Measurements from ENCODE around the gene TTYH1. TPM values are rescaled to one million over a fixed set of nuclear protein-coding genes. Genes with fewer than 3 reads are reported as not detected.

TTYH1 gene
- total RNA-seq, 1 donor from 2014 or later = 1.5 TPM

DNA sequence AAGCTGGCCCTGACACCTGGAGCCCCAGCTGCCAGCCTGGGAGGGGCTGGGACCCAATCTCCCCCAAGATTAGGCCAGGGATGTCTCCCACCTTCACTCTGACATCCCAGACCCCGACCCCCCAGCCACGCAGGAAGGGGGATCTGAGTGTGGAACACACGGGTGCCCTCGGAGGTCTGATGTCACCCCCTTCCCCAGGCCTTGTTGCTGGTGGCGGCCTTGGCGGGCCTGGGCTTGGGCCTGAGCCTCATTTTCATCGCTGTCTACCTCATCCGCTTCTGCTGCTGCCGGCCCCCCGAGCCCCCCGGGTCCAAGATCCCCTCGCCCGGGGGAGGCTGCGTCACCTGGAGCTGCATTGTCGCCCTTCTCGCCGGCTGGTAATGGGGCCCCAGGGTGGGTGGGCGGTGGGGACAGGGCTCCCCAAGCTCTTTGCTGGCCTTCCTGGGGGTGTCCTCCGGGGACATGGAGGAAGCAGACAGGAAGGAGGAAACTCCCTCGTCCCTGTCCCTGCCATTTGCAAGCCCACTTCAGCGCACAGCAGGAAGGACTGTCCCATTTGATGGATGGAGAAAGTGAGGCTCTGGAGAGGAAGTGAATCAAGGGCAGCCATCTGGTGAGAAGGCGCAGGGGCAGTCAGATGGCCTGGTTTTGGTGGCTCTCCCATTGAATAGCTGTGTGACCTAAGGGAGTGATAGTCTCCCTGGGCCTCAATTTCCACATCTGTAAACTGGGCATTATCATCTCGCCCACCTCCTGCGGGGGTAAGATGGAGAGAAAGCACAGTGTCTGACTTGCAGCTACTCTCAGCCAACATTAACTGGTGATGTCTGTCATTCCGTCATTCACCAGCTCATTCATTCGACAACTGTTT, 3.9 kb downstream of the TTYH1 start:
- ATAC-seq (ENCODE audit: poor library complexity) = no peak

DNA sequence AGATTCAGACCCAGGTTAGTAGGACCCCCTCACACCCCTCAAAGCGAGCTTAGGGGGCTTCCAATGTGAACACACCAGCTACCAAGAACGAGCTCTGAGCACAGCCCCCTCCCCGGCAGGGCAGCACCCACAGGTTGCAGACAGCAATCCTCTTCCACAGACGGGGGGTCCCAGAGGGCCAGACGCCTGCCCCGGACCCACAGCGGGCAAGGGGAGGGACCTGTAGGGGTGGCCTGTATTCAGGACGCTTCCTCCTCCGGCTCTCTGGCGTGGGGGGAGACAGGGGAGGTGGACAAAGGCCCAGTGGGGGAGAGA, 4.8 kb downstream of the TTYH1 start:
- intact Hi-C loops (cut with DNase I) = no loop called here
- ATAC-seq (ENCODE audit: poor library complexity) (no peak), DNase-seq (no peak)

More for the DNA sequence above, 3.9 kb downstream of the TTYH1 start:
- intact Hi-C loops (cut with DNase I) = no loop called here
- DNase-seq = no peak

DNA sequence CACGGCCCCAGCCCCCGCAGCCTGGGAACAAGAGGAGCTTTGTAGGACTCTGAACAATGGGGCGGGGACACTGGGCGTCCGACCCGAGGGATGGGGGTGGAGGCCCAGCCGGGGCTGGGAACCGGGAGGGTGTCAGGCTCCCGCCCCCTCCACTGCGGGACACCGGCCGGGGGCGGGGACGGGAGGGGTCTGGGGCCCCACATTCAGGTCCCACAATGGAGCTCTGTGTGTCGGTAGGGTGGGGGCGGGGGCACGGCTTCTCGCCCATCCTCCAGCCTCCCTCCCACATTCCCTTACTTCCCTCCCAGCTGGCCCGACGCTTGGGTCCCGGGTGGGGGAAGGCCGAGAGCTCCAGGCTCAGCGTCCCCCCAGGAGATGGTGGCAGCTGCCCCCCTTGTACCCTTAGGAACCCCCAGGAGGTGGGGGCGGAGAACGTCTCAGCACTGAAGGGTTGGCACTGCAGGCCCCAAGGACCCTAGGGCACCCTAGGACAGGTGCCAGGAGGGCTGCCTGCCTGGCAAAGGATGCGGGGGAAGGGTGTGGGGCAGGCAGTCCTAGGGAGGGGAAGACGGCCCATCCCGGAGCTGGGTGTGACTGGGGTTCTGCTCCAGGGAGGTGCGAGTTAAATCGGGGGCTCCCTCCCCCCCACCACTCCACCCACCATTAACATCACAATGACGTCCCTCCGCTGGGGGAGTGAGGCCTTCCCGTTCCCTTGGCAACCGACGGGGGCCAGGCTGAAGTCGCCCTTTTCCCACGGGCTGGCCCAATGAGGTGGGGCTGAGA, 5.3 kb downstream of the TTYH1 start:
- peak; percentile 59 for ATAC-seq (ENCODE audit: poor library complexity)
- peak; percentile 56 for DNase-seq
- intact Hi-C loops (cut with DNase I) = no loop called here

DNA sequence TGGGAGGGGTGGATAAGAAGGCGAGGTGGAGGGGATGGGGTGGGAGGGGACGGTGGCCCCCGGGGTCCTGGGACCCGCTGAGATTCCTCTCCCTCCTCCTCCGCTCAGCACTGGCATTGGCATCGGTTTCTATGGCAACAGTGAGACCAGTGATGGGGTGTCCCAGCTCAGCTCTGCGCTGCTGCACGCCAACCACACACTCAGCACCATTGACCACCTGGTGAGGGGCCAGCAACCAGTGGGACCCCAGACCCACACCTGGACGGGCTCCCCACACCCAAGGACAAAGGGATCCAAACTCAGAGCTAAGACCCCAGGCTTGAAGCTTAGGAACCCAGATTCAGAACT, 5.9 kb downstream of the TTYH1 start:
- ATAC-seq (ENCODE audit: poor library complexity) = no peak
- intact Hi-C loops (cut with DNase I) = no loop called here

DNA sequence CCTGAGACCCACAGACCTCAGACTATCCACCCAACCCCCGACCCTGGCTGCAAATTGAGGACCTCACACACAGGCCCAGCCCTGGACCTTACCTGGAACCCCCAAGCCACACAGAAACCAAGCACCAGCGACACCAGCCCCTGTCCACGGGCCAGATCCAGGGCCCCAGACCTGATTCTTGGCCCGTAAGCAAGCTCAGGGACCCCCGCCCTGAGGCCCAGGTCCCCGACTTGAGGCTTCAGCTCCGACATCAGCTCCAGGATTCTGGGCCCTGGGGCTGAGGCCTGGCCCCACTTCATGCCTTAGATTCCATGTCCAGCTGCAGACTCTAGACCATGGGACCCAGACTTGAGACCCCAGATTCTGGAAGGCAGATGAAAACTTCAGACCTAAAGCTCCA, 6.3 kb downstream of the TTYH1 start:
- intact Hi-C loops (cut with DNase I) = no loop called here
- no peak for DNase-seq
- no peak for ATAC-seq (ENCODE audit: poor library complexity)

More for the DNA sequence above, 5.9 kb downstream of the TTYH1 start:
- DNase-seq = no peak

DNA sequence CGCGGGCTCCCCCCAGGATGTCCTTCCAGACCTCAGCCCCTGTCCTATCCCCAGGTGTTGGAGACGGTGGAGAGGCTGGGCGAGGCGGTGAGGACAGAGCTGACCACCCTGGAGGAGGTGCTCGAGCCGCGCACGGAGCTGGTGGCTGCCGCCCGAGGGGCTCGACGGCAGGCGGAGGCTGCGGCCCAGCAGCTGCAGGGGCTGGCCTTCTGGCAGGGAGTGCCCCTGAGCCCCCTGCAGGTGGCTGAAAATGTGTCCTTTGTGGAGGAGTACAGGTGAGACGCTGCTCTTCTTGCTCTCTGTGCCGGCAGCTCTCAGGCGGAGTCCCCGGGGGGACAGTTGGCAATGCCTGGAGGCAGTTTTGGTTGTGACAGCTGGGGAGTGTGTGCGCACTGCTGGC, 6.9 kb downstream of the TTYH1 start:
- ATAC-seq (ENCODE audit: poor library complexity) (no peak), DNase-seq (no peak)

DNA sequence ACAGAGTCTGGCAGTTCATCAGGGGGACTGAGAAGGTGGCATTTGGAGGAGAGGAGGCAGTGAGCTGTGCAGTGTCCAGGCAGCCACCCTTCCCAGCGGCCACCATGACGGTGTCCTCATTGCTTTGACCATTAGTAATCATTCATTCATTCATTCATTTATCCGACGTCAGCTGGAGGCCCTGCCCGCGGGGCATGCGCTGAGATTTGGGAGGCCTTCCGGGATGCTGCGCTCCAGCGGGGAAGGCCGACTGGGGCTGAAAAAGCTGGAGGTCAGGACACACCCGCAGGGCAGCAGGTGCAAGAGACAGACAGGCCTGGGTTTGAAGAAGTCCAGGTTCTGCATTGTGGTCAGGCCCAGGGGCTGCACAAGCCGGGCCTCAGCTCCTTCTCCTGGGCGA, 8.9 kb downstream of the TTYH1 start:
- DNase-seq (no peak), ATAC-seq (ENCODE audit: poor library complexity) (no peak)
- intact Hi-C loops (cut with DNase I) = no loop called here

More for the DNA sequence above, 6.9 kb downstream of the TTYH1 start:
- intact Hi-C loops (cut with DNase I) = no loop called here

DNA sequence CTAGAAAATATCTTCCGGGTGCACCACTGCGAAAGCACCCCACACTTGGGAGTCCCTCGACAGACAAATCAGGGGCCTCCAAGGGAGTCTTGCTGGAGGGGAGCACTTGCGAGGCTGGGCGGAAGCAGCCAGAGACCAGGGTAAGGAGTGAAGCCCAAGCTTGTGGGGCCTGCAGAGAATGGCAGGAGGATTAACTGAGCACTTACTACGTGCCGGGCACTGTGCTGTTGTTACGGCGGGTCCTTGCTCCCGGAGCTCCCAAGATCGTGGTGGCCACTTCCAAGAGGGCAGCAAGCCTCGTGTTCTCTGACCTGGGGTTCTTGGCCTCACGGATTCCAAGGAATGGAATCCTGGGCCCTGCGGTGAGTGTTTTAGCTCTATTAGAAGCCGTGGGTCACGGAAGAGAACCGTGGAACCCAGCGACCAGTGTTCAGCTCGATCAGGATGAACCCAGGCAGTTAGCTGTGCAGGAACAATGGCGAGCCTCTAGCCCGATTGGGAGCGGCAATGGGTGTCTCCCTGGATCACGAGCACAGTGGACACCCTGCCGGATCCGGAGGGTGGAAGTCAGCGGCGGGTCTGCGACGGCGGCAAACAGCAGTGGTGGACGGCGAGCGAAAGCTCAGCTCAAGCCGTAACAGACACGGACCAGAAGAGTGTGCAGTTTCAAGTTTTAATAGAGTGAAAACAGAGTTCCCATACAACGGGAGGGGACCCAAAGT, 9.6 kb downstream of the TTYH1 start:
- intact Hi-C loops (cut with DNase I) = no loop called here
- ATAC-seq (ENCODE audit: poor library complexity) (no peak), DNase-seq (no peak)

DNA sequence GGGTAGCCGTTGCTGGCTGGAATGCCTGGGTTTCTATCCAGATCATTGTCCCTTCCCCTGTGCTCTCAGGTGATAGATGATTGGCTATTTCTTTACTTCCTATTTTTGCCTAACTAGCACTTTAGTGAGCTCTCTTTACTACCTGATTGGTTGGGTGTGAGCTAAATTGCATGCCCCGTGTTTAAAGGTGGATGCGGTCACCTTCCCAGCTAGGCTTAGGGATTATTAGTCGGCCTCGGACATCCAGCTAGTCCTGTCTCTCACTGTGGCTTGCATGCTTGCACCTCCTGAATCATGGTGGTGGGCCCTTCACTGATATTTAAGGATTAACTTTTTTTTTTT, 10.1 kb downstream of the TTYH1 start:
- intact Hi-C loops (cut with DNase I) = no loop called here
- no peak for ATAC-seq (ENCODE audit: poor library complexity)
- no peak for DNase-seq

DNA sequence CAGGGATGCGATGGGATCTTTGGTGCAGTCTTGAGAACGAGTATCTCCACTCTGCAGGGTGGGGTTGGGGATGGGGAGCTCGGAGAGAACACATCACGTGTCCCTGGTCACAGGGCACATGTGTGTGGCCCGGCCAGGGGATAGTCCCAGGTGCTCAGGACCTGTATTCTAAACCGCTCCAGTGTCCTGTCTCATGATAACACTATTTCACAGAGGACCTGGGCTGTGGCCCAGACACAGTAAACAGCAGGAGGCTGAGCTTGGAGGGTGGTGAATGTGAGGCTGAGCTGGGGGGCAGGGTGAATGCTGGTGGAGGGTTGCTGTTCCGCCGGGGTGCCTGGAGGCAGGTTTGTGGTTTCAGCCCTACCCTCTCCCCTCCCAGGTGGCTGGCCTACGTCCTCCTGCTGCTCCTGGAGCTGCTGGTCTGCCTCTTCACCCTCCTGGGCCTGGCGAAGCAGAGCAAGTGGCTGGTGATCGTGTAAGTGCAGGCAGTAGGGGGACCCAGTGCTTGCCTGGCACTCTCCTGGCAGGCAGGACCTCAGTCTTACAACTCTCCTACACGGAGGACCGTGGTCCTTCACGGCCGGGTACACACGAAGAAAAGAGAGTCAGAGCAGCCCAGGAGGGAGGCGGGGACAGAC, 11.1 kb downstream of the TTYH1 start:
- no peak for ATAC-seq (ENCODE audit: poor library complexity)
- no peak for DNase-seq
- intact Hi-C loops (cut with DNase I) = no loop called here

DNA sequence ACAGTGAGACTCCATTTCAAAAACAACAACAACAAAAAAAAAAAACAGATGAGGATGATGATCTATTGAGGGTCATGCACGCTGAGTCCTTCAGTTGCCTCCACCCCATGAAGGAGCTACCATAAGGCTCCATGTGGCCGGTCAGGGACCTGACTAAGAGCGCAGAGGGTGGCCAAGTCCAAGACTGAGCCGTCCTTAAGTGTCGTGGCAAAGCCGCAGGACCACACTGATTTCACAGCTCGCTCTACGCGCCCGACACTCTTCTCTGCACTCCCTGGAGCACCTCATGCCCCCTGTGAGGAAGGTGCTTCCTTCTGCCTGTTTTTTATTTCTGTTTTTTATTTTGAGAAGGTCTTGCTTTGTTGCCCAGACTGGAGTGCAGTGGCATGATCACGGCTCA, 12.3 kb downstream of the TTYH1 start:
- intact Hi-C loops (cut with DNase I) = no loop called here
- DNase-seq (no peak), ATAC-seq (ENCODE audit: poor library complexity) (no peak)

DNA sequence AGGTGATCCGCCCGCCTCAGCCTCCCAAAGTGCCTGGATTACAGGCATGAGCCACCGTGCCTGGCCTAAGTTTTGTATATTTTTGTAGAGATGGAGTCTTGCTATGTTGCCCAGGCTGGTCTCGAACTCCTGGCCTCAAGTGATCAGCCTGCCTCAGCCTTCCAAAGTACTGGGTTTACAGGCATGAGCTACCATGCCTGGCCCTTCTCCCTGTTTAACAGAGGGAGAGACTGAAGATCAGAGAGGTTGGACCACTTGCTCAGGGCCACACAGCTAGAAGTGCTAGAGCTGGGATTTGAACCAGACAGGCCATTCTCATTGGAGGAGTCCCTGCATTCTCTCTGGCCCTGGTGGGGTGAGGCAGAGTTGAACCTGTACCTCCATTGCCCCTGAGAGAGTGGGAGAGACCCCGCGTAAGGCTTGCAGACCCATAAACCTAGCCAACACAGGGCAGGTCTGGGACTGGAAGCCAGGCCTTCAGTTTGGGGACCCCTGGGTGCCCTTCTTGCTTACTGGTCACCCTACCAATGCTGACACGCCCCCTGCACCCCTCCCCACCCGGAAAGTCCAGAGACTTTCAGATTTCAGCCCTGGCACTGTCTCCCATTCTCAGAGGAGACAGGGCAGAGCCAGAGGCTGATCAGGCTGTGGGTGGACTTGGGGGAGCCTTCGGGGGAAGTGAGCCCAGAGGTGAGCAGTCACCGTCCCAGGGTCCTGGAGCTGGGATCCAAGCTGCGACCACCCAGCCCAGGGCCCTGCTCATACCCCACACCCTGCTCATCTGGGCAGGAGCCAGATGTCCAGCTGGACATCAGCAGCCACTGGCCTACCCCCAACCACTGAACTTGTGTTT, 13.3 kb downstream of the TTYH1 start:
- ATAC-seq (ENCODE audit: poor library complexity) = no peak
- intact Hi-C loops (cut with DNase I) = no loop called here
- no peak for DNase-seq

DNA sequence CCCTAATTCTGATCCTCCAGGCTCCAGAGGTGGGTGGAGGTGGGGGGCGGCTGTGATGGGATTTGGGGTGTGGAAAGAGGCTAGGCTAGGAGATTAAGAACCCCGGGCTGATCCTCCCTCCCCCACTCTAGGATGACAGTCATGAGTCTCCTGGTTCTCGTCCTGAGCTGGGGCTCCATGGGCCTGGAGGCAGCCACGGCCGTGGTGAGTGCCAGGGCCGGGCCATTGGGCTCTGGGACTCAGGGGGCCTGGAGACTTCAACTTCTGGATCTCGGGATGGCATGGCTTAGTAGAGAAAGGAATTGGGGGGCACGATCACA, 13.9 kb downstream of the TTYH1 start:
- intact Hi-C loops (cut with DNase I) = no loop called here
- DNase-seq (no peak), ATAC-seq (ENCODE audit: poor library complexity) (no peak)

DNA sequence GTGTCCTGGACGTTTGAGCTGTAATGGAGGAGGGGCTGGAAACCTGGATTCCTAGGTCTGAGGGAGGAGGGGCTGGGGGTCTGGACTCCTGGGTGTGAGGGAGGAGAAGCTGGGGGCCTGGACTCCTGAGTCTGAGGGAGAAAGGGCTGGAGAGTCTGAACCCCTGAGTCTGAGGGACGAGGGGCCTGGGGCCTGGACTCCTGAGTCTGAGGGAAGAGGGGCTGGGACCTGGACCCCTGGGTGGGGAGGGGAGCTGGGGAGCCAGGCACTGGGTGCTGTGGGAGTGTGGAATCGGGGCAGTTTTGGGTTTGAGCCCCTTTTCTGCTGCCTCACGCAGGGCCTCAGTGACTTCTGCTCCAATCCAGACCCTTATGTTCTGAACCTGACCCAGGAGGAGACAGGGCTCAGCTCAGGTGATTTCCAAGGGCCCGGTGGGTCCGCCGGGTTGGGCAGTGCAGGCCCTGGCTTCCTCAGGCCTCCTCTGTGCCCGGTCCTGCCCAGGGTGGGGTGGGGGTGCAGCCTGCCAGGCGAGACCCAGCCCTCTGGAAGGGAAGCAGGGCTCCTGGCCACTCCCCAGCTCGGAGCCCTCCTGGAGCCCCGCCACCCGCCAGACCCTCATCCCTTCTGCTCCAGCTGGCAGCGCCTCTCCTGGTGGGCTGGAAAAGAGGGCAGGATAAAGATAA, 14.4 kb downstream of the TTYH1 start:
- ATAC-seq (ENCODE audit: poor library complexity) (no peak), DNase-seq (no peak)
- intact Hi-C loops (cut with DNase I) = no loop called here

DNA sequence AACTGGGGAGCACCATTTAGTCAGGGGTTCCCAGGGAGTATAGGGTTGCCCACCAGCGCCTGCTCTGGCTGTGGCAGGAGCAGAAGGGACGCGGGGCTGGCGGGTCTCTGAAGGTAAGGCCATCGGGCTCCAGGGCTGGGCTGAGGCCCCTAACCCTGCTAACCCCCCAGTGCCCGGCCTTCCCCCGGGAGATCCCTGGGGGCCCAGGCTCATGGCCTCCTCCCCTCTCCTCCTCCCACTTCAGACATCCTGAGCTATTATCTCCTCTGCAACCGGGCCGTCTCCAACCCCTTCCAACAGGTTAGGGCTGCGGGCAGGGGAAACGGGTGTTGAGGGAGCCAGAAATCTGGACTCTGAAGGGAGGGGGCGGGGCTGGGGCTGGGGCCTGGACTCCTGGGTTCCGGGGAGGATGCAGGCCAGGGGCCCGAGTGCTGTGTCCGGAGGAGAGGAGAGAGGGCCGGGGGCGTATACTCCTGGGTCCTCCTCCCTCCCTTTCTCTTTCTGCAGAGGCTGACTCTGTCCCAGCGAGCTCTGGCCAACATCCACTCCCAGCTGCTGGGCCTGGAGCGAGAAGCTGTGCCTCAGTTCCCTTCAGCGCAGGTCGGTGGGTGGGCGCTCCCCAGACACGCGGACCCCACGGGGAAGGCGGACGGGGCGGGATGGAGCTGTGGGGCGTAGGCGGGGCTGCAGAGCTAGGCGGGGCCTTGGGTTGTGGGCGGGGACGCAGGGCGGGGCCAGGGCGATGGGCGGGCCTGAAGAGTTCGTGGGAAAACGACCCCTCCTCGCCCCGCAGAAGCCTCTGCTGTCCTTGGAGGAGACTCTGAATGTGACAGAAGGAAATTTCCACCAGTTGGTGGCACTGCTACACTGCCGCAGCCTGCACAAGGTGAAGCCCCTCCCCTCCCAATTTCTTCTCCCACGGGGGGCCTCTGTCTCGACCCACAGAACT, 15.3 kb downstream of the TTYH1 start:
- DNase-seq = peak; percentile 56
- ATAC-seq (ENCODE audit: poor library complexity) = peak; percentile 67

DNA sequence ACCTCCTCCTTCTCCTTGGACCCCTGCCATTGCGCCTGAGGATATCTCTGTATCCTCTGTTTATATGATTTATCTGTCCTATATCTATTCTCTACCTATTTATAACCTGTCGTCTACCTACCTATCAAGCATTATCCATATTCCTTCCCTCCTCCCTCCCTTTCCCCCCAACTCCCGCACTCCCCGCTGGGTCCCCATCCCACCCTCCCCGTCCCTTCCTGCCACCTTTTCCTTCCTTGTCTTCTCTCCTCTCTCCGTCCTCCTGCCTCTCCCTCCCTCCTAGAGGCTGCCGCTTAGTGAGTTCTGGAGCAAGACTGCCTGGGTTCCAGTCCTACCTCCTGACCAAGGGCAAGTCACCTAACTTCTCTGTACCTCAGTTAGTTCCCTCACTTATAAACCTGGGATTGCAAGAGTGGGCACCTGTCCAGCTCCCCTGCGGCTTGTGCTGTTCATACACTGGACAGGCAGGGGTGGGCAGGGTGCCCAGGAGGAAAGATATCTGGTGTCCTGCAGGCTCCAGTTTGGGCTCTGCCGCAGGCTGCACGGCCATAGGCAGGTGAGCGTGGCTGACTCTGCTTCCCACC, 16.1 kb downstream of the TTYH1 start:
- peak; percentile 26 for ATAC-seq (ENCODE audit: poor library complexity)
- intact Hi-C loops (cut with DNase I) = no loop called here
- peak; percentile 74 for DNase-seq

More for the DNA sequence above, 15.3 kb downstream of the TTYH1 start:
- intact Hi-C loops (cut with DNase I) = no loop called here

Data from Right ventricle myocardium superior (tissue), 1 donor.